Brain pericyte (primary cell): ENCODE results near the gene NUAK2.

Experiments
- DNase-seq: peaks from one replicate; pipeline ENCODE4 v3.0.0-alpha.2; 2012; ENCODE audit warnings: low read depth, low spot score

NUAK2 gene

GRCh38 chr1:205256951-205257625, 64.5 kb downstream of the NUAK2 start:
- DNase-seq: no peak

DNA sequence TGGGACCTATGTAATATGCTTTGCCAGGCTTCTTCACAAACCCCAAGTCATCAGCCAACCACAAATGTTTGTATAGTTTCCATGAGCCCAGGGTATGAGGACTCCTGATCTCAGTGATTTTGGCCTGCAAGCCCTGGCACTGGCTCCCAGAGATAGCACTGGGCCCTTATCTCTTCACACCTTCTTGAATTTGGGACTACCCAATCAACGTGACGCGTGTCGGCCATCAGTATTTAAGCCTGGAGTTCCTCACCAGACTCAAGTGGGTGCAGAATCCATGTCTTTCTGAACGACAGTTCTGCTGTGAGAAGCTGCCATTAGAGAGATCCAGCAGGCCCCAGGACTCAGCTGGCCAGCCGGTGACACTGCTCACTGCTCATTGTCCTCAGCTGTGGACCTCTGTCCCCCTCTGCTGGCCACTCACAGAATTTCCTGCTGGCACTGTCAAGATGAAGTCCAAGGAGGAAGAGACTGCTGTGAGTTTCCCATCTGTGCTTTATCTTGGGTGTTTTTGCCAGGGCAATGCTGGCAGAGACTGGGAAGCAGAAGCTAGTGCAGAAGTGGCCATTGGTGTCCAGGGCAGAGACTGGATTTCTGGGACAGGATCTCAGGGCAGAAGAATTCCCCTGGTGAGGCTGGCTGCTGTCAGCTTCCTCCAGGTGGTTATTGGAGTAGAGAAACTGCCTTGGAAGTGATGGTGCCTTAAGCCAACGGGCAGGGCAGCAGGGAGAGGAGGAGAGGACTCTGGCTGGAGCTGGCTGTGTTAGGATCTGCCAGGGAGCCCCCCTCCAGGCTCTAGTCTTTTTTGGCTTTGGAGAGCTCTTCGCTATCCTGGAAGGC, 65.4 kb downstream of the NUAK2 start:
- DNase-seq: peak; percentile 41
